B cell (primary cell): Measurements from ENCODE around the gene CFL1. TPM values are rescaled to one million over a fixed set of nuclear protein-coding genes. Genes with fewer than 3 reads are reported as not detected.

ENCODE experiments used
- ATAC-seq: fragments of 200-7000 bp; cut with Tn5 transposase; one replicate; pipeline ENCODE4 v1.10.0; 2021; ENCODE audit warnings: low read depth, mild to moderate bottlenecking, moderate number of reproducible peaks, moderate library complexity
- CTCF ChIA-PET: fragments of 350-600 bp; sonication (Branson Sonifier 250); formaldehyde crosslinking; loops from one replicate; lab custom pipeline; 2021; ENCODE audit warnings: antibody characterized with exemption, inconsistent platforms; lab: Charles Lee
- POLR2A ChIA-PET: fragments of 350-600 bp; sonication (Branson Sonifier 250); formaldehyde crosslinking; loops from one replicate; lab custom pipeline; 2021; ENCODE audit warnings: antibody characterized with exemption; lab: Charles Lee
- DNase-seq: peaks from one replicate; pipeline ENCODE4 v3.0.0; 2013
- H2AFZ ChIP-seq: 2 replicates; pipeline ENCODE4 v1.6.1; 2012; ENCODE audit warnings: mild to moderate bottlenecking, low read depth, low read length; ENCODE audit not compliant: insufficient read depth, poor library complexity, severe bottlenecking
- H3K27ac ChIP-seq, 2 donors: 1 replicate in 1 of 2; 2 replicates in 1 of 2; pipeline ENCODE4 v1.5.1; 2012 to 2013; ENCODE audit warnings: low read length in 2 of 2, mild to moderate bottlenecking in 2 of 2, moderate library complexity in 1 of 2
- H3K27me3 ChIP-seq, 4 experiments: fragments of 200-600 bp in 1 of 4; sonication (generic) in 1 of 4; replicated peaks in 1 of 4; 1 replicate in 2 of 4; 2 replicates in 2 of 4; pipeline versions ENCODE4 v1.6.1 to v1.7.0; 2013 to 2016; ENCODE audit warnings: low read length in 3 of 4, mild to moderate bottlenecking in 2 of 4, mixed read lengths in 1 of 4, moderate library complexity in 1 of 4; ENCODE audit not compliant: insufficient read depth in 4 of 4, control insufficient read depth in 3 of 4; ENCODE audit errors: control extremely low read depth in 1 of 4
- H3K36me3 ChIP-seq, 2 experiments: replicated peaks in 1 of 2; 1 replicate in 1 of 2; 2 replicates in 1 of 2; pipeline versions ENCODE4 v1.6.1 to v1.7.1; 2013; ENCODE audit warnings: low read length in 1 of 2; ENCODE audit not compliant: insufficient read depth in 2 of 2, control insufficient read depth in 1 of 2; ENCODE audit errors: control extremely low read depth in 1 of 2, extremely low read depth in 1 of 2
- H3K4me1 ChIP-seq, 2 donors: fragments of 200-600 bp in 1 of 2; sonication (generic) in 1 of 2; 1 replicate in 1 of 2; 2 replicates in 1 of 2; pipeline versions ENCODE4 v1.5.1 to v1.6.1; 2013 to 2017; ENCODE audit warnings: low read length in 2 of 2; ENCODE audit not compliant: control insufficient read depth in 2 of 2, insufficient read depth in 2 of 2
- H3K4me2 ChIP-seq: replicated peaks from 2 replicates; pipeline ENCODE3; 2012; ENCODE audit warnings: mild to moderate bottlenecking, low read depth, low read length; ENCODE audit not compliant: poor library complexity, severe bottlenecking
- H3K4me3 ChIP-seq, 5 experiments: fragments of 200-600 bp in 1 of 5; sonication (generic) in 1 of 5; 1 replicate in 3 of 5; 2 replicates in 2 of 5; pipeline versions ENCODE4 v1.5.1 to v1.7.0; 2011 to 2016; ENCODE audit warnings: low read length in 4 of 5, mild to moderate bottlenecking in 4 of 5, low read depth in 2 of 5, control low read depth in 1 of 5, moderate library complexity in 1 of 5; ENCODE audit not compliant: insufficient read depth in 1 of 5; ENCODE audit errors: control extremely low read depth in 1 of 5, extremely low read depth in 1 of 5
- H3K79me2 ChIP-seq: fragments of 200-600 bp; sonication (generic); one replicate; pipeline ENCODE4 v1.6.0; 2016; ENCODE audit warnings: low read length; ENCODE audit not compliant: control insufficient read depth, insufficient read depth
- H3K9ac ChIP-seq: fragments of 200-600 bp; sonication (generic); 2 replicates; pipeline ENCODE4 v1.6.1; 2017; ENCODE audit warnings: mild to moderate bottlenecking, low read length, moderate library complexity
- H3K9me3 ChIP-seq, 3 donors: one replicate each; pipeline versions ENCODE4 v1.6.1 to v1.7.1; 2013; ENCODE audit warnings: low read length in 2 of 3; ENCODE audit not compliant: control insufficient read depth in 2 of 3, insufficient read depth in 1 of 3; ENCODE audit errors: control extremely low read depth in 1 of 3
- H4K20me1 ChIP-seq: 2 replicates; pipeline ENCODE4 v1.6.0; 2012; ENCODE audit warnings: mild to moderate bottlenecking, low read length; ENCODE audit not compliant: insufficient read depth, control insufficient read depth, poor library complexity, severe bottlenecking
- H3K27ac Mint-ChIP-seq: one replicate; pipeline ENCODE4 v1.8.0; 2021; ENCODE audit warnings: mixed read lengths
- H3K27me3 Mint-ChIP-seq: one replicate; pipeline ENCODE4 v1.8.0; 2021; ENCODE audit warnings: mixed read lengths
- H3K4me1 Mint-ChIP-seq: one replicate; pipeline ENCODE4 v1.8.0; 2021; ENCODE audit warnings: mixed read lengths
- H3K4me3 Mint-ChIP-seq: one replicate; pipeline ENCODE4 v1.8.0; 2021; ENCODE audit warnings: mixed read lengths
- H3K9me3 Mint-ChIP-seq: one replicate; pipeline ENCODE4 v1.8.0; 2022; ENCODE audit warnings: mixed read lengths; ENCODE audit not compliant: insufficient read depth
- EZH2 ChIP-seq: IDR thresholded peaks from 2 replicates; pipeline ENCODE4 v1.6.1; 2012; ENCODE audit warnings: borderline replicate concordance, low read depth, mild to moderate bottlenecking, moderate library complexity, low read length; ENCODE audit not compliant: insufficient read depth, poor library complexity, severe bottlenecking
- WGBS: methylation state at CpG from one replicate; pipeline ENCODE4 v1.1.5; 2013; ENCODE audit warnings: missing lambda C conversion rate; ENCODE audit not compliant: insufficient coverage; 5-methylcytosine and 5-hydroxymethylcytosine counted together
- intact Hi-C: fragments of 100-400 bp; cut with micrococcal nuclease; formaldehyde crosslinking; loops from one replicate; pipeline ENCODE4 v1.10.0; 2022
- polyA plus RNA-seq: library from polyadenylated mRNA; depleted of rRNA; stranded (reverse); fragments of >200 nt; gene quantifications from 2 replicates; pipeline ENCODE4 v1.2.3, GENCODE V29; 2012
- total RNA-seq, 2 donors: library from RNA; stranded (reverse); fragments of 120-200 nt in 1 of 2; gene quantifications; 1 replicate in 1 of 2; 2 replicates in 1 of 2; pipeline versions ENCODE4 v1.2.3 to v1.2.4, GENCODE V29; 2013 to 2022
- TF ChIP-seq, protein P1 (sequence below): fragments of 200-600 bp; IDR thresholded peaks from one replicate; pipeline ENCODE4 v1.8.0; 2022; ENCODE audit warnings: antibody characterized with exemption, mild to moderate bottlenecking

Gene CFL1
- total and polyA plus RNA-seq, 2 donors (not counting 1 experiment from before 2014, with no cell fraction given): 455 to 990 TPM

DNA sequence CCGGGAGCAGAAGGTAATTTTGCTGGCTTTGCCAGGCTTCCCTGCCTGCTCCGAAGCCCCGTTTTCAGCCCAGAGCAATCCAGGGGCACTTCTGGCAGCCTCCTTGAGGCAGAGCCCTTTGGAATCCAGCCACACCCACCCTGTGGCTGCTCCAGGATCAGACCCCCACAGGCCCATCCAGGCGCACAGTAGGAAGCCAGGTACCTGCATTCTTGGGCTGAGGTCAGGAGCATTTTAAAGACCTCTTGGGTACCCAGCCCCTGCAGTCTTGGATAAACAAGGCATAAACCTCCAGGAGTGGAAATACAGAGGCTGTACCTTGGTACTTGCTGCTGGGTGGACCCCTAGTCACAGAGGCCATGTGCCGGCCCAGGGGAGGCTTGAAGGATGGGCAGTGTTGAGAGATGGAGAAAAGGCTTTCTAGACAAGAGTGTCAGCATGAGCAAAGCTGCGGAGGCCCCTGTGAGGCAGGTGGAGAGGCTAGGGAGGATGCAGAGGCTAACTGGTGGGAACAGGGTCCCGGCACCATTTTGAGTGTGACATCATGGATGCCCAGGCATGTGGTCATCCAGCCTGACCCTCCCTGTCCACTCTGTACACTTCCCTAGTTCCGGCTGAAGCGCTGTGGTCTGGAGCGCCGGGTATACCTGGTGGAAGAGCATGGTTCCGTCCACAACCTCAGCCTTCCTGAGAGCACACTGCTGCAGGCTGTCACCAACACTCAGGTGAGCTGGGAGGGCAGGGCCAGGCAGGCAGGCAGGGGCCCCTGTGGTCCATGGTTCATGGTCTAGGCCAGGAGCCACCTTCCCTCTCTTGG, 6.1 kb upstream of the CFL1 start:
- peaks cover 9 to 25% of the 10 kb centered on the region in 2 donors for H3K4me1 ChIP-seq
- no peaks in the 10 kb centered on the region for H3K9me3 ChIP-seq
- intact Hi-C loops: no loop called here
- no peak overlapping the region for H3K4me3 ChIP-seq
- no peak overlapping the region for H3K4me2 ChIP-seq
- peaks cover 0 to 52% of the 10 kb centered on the region in 2 experiments for H3K36me3 ChIP-seq
- WGBS: 96% methylated on average over 11 of the region's 12 CpGs
- DNase-seq (no peak), ATAC-seq (no peak)
- no peaks in the 10 kb centered on the region for H3K27me3 ChIP-seq
- peaks cover 30% of the 10 kb centered on the region for H3K79me2 ChIP-seq
- no peak overlapping the region for H3K27ac Mint-ChIP-seq
- TF ChIP-seq, protein P1, sequence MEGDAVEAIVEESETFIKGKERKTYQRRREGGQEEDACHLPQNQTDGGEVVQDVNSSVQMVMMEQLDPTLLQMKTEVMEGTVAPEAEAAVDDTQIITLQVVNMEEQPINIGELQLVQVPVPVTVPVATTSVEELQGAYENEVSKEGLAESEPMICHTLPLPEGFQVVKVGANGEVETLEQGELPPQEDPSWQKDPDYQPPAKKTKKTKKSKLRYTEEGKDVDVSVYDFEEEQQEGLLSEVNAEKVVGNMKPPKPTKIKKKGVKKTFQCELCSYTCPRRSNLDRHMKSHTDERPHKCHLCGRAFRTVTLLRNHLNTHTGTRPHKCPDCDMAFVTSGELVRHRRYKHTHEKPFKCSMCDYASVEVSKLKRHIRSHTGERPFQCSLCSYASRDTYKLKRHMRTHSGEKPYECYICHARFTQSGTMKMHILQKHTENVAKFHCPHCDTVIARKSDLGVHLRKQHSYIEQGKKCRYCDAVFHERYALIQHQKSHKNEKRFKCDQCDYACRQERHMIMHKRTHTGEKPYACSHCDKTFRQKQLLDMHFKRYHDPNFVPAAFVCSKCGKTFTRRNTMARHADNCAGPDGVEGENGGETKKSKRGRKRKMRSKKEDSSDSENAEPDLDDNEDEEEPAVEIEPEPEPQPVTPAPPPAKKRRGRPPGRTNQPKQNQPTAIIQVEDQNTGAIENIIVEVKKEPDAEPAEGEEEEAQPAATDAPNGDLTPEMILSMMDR: no peak
- no peak for TF ChIP-seq EZH2
- H3K27me3 Mint-ChIP-seq: no peaks in the 10 kb centered on the region
- no peak overlapping the region for H2AFZ ChIP-seq
- no peak overlapping the region for H3K27ac ChIP-seq
- H3K9me3 Mint-ChIP-seq: no peaks in the 10 kb centered on the region
- peaks cover 34% of the 10 kb centered on the region for H4K20me1 ChIP-seq
- peaks cover 19% of the 10 kb centered on the region for H3K4me1 Mint-ChIP-seq
- no peak overlapping the region for H3K4me3 Mint-ChIP-seq
- POLR2A ChIA-PET: no interaction called here
- CTCF ChIA-PET: interaction anchor here (1.1 to 8.6 kb wide), 2 partner anchors 9 to 24 kb away, joined by 3 to 244 read pairs; partner anchors contain the start of genes CCDC85B and FIBP
- H3K9ac ChIP-seq: no peak overlapping the region
